IgD-negative memory B cell (primary cell): ENCODE results near the gene MBD5. TPM values are rescaled to one million over a fixed set of nuclear protein-coding genes. Genes with fewer than 3 reads are reported as not detected.
A peak's percentile ranks its signal among the peaks of the same experiment; 100 is the strongest.

ENCODE experiments used
- H3K27ac Mint-ChIP-seq, 3 donors: one replicate each; pipeline ENCODE4 v1.8.0; 2020 to 2022; ENCODE audit warnings: mild to moderate bottlenecking in 3 of 3, mixed read lengths in 3 of 3, moderate library complexity in 1 of 3
- H3K27me3 Mint-ChIP-seq: one replicate; pipeline ENCODE4 v1.8.0; 2021; ENCODE audit warnings: mixed read lengths
- H3K36me3 Mint-ChIP-seq: one replicate; pipeline ENCODE4 v1.8.0; 2020; ENCODE audit warnings: mild to moderate bottlenecking, mixed read lengths
- H3K4me1 Mint-ChIP-seq, 3 donors: one replicate each; pipeline ENCODE4 v1.8.0; 2020 to 2022; ENCODE audit warnings: mixed read lengths in 3 of 3, mild to moderate bottlenecking in 1 of 3
- H3K4me3 Mint-ChIP-seq, 4 donors: one replicate each; pipeline ENCODE4 v1.8.0; 2020 to 2022; ENCODE audit warnings: mild to moderate bottlenecking in 4 of 4, mixed read lengths in 4 of 4, moderate library complexity in 3 of 4
- H3K9me3 Mint-ChIP-seq, 3 donors: one replicate each; pipeline ENCODE4 v1.8.0; 2020 to 2021; ENCODE audit warnings: mixed read lengths in 3 of 3, mild to moderate bottlenecking in 1 of 3
- polyA plus RNA-seq: library from polyadenylated mRNA; unstranded; fragments of 300-500 nt; fragmentation: Illumina TruSeq; gene quantifications from one replicate; pipeline ENCODE4 v1.2.3, GENCODE V29; 2021

MBD5 gene
- polyA plus RNA-seq, 1 donor from 2014 or later, result 6.8 TPM

- Mint-ChIP-seq H3K4me1 (peaks cover 0 to 8% (median 2%) of the 10 kb centered on the region in 3 donors), H3K4me3 (no peak overlapping the region), H3K9me3 (peaks cover 3 to 7% (median 4%) of the 10 kb centered on the region in 3 donors), H3K36me3 (peaks cover 15% of the 10 kb centered on the region), H3K27me3 (no peaks in the 10 kb centered on the region), H3K27ac (no peak overlapping the region)
These were observed 101.9 kb downstream of the MBD5 start for GRCh38 chr2:148122788-148123187.

DNA sequence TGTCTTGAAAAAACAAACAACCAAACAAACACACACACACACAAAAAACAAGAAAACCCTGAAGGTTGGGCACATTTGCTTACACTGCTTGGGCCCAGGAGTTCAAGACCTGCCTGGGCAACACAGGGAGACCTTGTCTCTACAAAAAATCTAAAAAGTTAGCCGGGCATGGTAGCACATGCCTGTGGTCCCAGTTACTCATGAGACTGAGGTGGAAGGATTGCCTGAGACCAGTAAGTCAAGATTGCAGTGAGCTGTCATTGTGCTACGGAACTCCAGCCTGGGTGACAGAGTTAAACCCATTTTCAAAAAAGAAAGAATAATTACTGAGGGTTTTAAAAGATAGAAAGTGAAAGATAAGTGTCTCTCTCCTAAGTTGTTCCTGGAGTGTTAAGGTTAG is 103.4 kb downstream of the MBD5 start:
- Mint-ChIP-seq H3K4me3 (no peak overlapping the region), H3K27me3 (no peaks in the 10 kb centered on the region), H3K27ac (no peak overlapping the region), H3K4me1 (peaks cover 0 to 8% (median 2%) of the 10 kb centered on the region in 3 donors), H3K9me3 (peaks cover 0 to 5% (median 2%) of the 10 kb centered on the region in 3 donors), H3K36me3 (peaks cover 13% of the 10 kb centered on the region)

DNA sequence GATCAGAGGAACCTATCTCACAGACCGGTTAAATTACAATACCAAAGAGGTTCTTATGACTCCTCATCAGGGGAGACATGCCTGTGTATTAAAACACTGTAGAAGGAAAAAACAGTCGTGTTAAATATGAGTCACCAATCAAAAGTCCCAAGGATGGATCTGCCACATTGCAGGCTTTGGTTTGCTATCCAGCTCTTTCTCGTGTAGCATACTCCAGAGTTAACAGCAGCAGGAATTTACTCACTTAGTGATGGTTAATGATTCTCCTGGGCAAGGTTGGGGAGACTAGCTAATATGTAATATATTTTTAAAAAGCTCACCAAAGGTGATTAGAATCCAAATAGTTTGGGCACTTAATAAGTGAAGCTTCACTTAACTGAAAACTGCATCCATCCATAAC is 109.7 kb downstream of the MBD5 start:
- H3K4me1 Mint-ChIP-seq, result peaks cover 1 to 5% (median 2%) of the 10 kb centered on the region in 3 donors
- peaks cover 2% of the 10 kb centered on the region for H3K36me3 Mint-ChIP-seq

DNA sequence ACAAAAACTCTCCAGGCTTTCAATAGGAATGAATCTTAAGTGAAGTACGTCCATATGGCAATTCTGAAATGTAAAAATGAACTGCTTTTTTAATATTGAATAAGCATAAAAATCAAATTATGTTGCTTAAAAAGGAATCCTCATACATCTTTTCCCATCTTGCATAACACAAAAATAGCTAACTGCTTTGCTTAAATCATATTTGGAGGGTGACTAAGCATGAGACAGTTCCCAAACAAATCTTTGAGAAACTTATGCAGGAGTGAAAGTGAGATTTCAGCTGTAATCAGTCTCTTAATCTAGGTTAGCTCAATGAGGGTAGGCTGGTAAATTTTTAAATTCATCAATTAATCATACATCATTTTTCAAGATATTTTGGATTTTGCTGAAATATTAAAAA is 111.5 kb downstream of the MBD5 start:
- no peak overlapping the region for H3K27ac Mint-ChIP-seq
- no peaks in the 10 kb centered on the region for H3K9me3 Mint-ChIP-seq
- H3K36me3 Mint-ChIP-seq, result peaks cover under 1% of the 10 kb centered on the region
- no peak overlapping the region for H3K4me3 Mint-ChIP-seq
- H3K27me3 Mint-ChIP-seq, result no peaks in the 10 kb centered on the region
- H3K4me1 Mint-ChIP-seq, result peaks cover 1 to 5% (median 2%) of the 10 kb centered on the region in 3 donors

More for the DNA sequence above, 109.7 kb downstream of the MBD5 start:
- Mint-ChIP-seq H3K27me3 (no peaks in the 10 kb centered on the region), H3K4me3 (no peak overlapping the region), H3K9me3 (peaks cover 0 to 2% (median 1%) of the 10 kb centered on the region in 3 donors), H3K27ac (no peak overlapping the region)

GRCh38 chr2:148135705-148136104 is 114.8 kb downstream of the MBD5 start:
- Mint-ChIP-seq H3K27ac (peak overlapping the region in 2 of 3 donors; percentile 41 to 74), H3K9me3 (no peaks in the 10 kb centered on the region), H3K36me3 (no peaks in the 10 kb centered on the region), H3K4me1 (peaks cover 0 to 5% (median 1%) of the 10 kb centered on the region in 3 donors), H3K4me3 (no peak overlapping the region), H3K27me3 (no peaks in the 10 kb centered on the region)

DNA sequence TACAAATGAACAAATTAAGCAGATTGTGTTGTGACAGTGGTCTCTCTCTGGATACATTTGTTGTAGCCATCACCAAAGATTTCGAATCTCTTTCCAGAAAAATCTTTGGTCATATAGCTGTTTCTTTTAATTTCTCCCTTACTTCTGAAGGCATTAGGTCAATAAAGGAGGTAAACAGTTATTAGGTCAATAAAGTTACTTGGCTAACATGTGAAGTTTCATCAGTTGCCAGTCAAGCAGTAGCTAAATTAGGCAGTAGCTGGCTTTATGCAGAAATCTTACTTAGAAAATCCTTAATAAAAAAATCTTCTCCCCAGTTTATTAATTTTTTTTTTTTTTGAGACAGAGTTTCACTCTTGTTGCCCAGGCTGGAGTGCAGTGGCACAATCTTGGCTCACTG is 115.5 kb downstream of the MBD5 start:
- Mint-ChIP-seq H3K27me3 (no peaks in the 10 kb centered on the region), H3K4me3 (no peak overlapping the region), H3K27ac (peak overlapping the region in 1 of 3 donors; percentile 74), H3K9me3 (no peaks in the 10 kb centered on the region), H3K4me1 (peaks cover 0 to 1% (median 0%) of the 10 kb centered on the region in 3 donors), H3K36me3 (no peaks in the 10 kb centered on the region)

GRCh38 chr2:148161909-148162435 is 141.1 kb downstream of the MBD5 start:
- Mint-ChIP-seq H3K4me1 (peaks cover 0 to 3% (median 0%) of the 10 kb centered on the region in 3 donors), H3K27ac (no peak overlapping the region), H3K27me3 (no peaks in the 10 kb centered on the region), H3K9me3 (no peaks in the 10 kb centered on the region), H3K36me3 (peaks cover 4% of the 10 kb centered on the region), H3K4me3 (no peak overlapping the region)

DNA sequence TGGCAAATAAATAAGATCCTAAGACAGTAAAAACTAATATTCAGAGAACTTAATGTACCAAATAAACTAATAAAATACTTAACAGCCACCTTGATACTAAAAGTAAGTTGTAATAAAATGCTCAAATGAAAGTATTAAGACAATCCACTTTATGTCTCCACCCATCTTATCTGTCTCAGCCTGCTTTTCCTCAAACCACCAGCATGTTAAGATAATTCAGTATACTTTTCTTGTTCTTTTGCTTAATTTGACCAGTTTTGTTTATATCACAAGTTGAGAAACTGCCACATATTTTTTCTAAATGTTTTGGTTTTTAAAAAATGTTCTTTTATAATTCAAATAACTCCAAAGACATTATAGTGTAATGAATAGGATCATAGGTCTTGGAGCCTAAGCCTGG is 142.0 kb downstream of the MBD5 start:
- Mint-ChIP-seq H3K27me3 (no peaks in the 10 kb centered on the region), H3K36me3 (peaks cover 5% of the 10 kb centered on the region), H3K9me3 (no peaks in the 10 kb centered on the region), H3K4me3 (no peak overlapping the region), H3K4me1 (peaks cover 0 to 3% (median 0%) of the 10 kb centered on the region in 3 donors), H3K27ac (peak overlapping the region in 1 of 3 donors; percentile 15)

- Mint-ChIP-seq H3K9me3 (peaks cover 0 to 3% (median 1%) of the 10 kb centered on the region in 3 donors), H3K27ac (no peak overlapping the region), H3K4me3 (no peak overlapping the region), H3K4me1 (peaks cover 0 to 1% (median 0%) of the 10 kb centered on the region in 3 donors), H3K36me3 (peaks cover 6% of the 10 kb centered on the region), H3K27me3 (no peaks in the 10 kb centered on the region)
These were observed 145.1 kb downstream of the MBD5 start for GRCh38 chr2:148165975-148166374.

DNA sequence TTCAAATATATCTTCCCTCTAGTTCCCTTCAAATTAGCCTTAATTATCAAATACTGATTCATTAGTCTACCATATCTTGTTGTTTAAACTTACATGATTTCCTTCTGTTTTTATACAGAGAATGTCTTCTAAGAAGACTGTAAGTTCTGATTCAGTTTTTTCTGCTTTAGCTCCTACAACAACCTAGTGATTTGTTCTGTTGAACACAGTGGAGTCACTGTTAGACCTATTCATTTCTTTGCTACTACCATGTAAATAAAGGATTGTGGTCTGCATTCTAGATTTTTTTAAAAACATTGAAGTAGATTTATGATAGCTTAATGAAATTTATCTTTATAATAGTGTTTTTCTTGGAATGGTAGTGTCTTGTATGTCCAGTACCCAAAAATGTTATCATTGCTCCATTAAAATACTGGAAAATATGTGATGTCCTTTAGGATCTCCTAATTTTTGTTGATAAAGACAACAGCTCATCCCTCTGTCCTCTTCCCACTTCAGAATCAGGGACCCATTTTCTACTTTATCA is 146.4 kb downstream of the MBD5 start:
- peaks cover 6% of the 10 kb centered on the region for H3K36me3 Mint-ChIP-seq
- H3K4me1 Mint-ChIP-seq, result no peaks in the 10 kb centered on the region
- H3K27me3 Mint-ChIP-seq, result no peaks in the 10 kb centered on the region
- no peak overlapping the region for H3K4me3 Mint-ChIP-seq
- peaks cover 0 to 3% (median 1%) of the 10 kb centered on the region in 3 donors for H3K9me3 Mint-ChIP-seq
- no peak overlapping the region for H3K27ac Mint-ChIP-seq

- Mint-ChIP-seq H3K27me3 (no peaks in the 10 kb centered on the region), H3K27ac (no peak overlapping the region), H3K4me3 (no peak overlapping the region), H3K36me3 (peaks cover 6% of the 10 kb centered on the region), H3K4me1 (no peaks in the 10 kb centered on the region), H3K9me3 (peaks cover 0 to 3% (median 1%) of the 10 kb centered on the region in 3 donors)
These were observed 147.0 kb downstream of the MBD5 start for GRCh38 chr2:148167855-148168254.

- peaks cover 12% of the 10 kb centered on the region for H3K36me3 Mint-ChIP-seq
- H3K4me1 Mint-ChIP-seq, result peaks cover 0 to 3% (median 0%) of the 10 kb centered on the region in 3 donors
- no peak overlapping the region for H3K27ac Mint-ChIP-seq
- peaks cover 0 to 3% (median 1%) of the 10 kb centered on the region in 3 donors for H3K9me3 Mint-ChIP-seq
- H3K4me3 Mint-ChIP-seq, result no peak overlapping the region
- no peaks in the 10 kb centered on the region for H3K27me3 Mint-ChIP-seq
These were observed 151.4 kb downstream of the MBD5 start for GRCh38 chr2:148172131-148172753.

GRCh38 chr2:148173168-148173567 is 152.3 kb downstream of the MBD5 start:
- no peak overlapping the region for H3K27ac Mint-ChIP-seq

DNA sequence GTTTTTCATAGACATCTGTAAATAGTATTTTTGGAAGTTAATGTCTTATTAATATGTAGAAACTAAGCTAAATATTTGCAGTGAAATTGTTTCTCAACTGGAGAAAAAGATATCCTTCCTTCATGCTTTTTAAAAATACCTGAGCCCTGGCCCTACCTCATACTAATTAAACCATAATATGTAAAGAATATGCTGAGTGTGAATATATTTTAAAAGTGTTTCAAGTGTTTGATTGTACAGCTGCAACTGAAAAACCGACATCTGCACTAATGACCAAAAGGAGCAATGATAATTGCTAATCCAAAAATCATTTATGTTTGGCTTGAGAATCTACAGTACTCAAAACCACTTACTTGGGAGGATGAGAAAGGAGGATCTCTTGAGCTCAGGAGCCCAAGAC is 156.7 kb downstream of the MBD5 start:
- H3K27me3 Mint-ChIP-seq, result no peaks in the 10 kb centered on the region
- H3K27ac Mint-ChIP-seq, result no peak overlapping the region

More at GRCh38 chr2:148173168-148173567, 152.3 kb downstream of the MBD5 start:
- Mint-ChIP-seq H3K4me1 (peaks cover 0 to 3% (median 0%) of the 10 kb centered on the region in 3 donors), H3K4me3 (no peak overlapping the region), H3K36me3 (peaks cover 14% of the 10 kb centered on the region), H3K27me3 (no peaks in the 10 kb centered on the region), H3K9me3 (peaks cover 0 to 3% (median 1%) of the 10 kb centered on the region in 3 donors)

DNA sequence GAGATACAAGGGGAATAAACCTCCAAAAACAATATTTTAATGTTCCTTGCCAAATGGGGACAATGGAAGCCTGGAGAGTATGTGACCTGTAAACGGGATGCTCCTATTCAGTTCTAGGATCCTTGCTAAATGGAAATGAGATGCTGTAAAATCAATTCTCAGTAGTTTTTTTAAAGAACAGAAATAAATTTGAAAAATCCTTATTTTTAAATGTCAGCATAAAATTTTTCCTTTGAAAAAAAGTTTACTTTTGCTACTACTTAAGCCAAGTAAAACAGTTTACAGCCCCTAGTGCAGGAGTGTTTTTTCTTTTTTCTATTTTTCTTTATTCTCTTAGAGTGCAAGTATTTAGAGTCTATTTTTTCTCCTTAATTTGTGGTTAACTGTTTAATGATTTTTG is 158.8 kb downstream of the MBD5 start:
- Mint-ChIP-seq H3K27me3 (no peaks in the 10 kb centered on the region), H3K4me1 (no peaks in the 10 kb centered on the region), H3K36me3 (peaks cover 14% of the 10 kb centered on the region), H3K27ac (no peak overlapping the region), H3K4me3 (no peak overlapping the region), H3K9me3 (no peaks in the 10 kb centered on the region)

More for the DNA sequence above, 156.7 kb downstream of the MBD5 start:
- no peak overlapping the region for H3K4me3 Mint-ChIP-seq
- H3K9me3 Mint-ChIP-seq, result no peaks in the 10 kb centered on the region
- H3K36me3 Mint-ChIP-seq, result peaks cover 15% of the 10 kb centered on the region
- H3K4me1 Mint-ChIP-seq, result peaks cover 0 to 3% (median 0%) of the 10 kb centered on the region in 3 donors
